Stimulated activated CD8-positive, alpha-beta memory T cell treated with anti-CD3 and anti-CD28 coated beads, Interleukin-4, amount 100 ng/mL, for 48 hours (primary cell): Measurements from ENCODE around the gene INSIG1.

Experiments
- DNase-seq: peaks from one replicate; pipeline ENCODE4 v3.0.0-alpha.2; 2020

Gene INSIG1

GRCh38 chr7:155333346-155334234 is 35.9 kb downstream of the INSIG1 start:
- peak; percentile 15 for DNase-seq

DNA sequence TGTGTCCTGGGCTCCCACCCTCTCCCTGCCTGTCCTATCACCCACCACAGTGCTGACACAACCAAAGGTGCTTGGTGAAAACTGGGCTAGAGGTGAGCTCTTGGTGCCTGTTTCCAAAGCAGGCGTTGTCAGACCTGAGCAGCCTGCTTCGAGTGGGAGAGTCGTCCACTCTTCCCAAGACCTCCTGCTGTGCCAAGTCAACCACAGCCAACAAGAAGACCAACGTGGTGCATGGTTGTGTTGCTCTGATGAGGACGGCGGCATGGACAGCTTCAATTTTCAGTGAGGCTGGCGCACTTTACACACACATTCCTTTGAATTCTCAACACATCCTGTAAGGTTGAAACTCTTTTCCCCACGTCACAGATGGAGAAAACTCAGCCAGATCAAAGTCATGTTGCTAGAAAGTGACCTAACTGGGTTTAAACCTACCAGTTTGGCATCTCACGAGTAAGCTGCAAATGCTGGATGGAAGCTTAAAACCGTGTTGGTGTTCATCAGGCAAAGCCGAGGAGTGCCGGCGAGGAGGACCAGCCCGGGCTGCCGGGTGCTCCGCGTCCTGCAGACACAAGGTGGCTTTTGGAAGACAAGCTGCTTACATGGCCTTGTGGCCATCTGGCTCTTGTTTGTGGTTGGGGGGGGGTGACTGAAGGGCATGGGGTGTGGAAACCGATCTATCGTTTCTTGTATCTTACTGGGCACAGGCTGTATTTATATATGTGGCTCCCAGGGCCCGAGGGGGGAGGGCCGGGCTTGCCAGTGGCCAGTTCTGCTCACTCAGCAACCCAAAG is 39.3 kb downstream of the INSIG1 start:
- peak; percentile 17 for DNase-seq

GRCh38 chr7:155337946-155338631 is 40.4 kb downstream of the INSIG1 start:
- DNase-seq: peak; percentile 11

- DNase-seq: peak; percentile 58
Observed at GRCh38 chr7:155338632-155339320, 41.1 kb downstream of the INSIG1 start.

DNA sequence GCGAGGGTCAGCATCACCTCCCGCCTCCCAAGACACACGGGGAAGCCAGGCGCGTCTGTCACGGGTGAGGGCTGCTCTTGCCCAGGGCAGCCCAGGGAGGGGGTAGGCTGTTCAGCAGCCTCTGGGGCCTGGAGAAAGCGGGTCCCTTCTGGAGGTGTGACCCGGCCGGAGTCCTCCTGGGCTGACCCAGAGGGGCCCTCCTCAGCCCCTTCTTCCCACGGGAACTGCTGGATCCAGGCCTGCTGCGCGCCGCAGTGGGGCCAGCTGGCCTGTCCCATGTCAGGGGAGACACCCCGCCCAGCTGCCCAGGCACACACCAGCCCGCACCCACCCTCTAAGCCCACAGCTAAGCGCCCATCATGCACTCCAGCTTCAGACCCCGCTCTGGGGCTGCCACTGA is 41.8 kb downstream of the INSIG1 start:
- peak; percentile 21 for DNase-seq

- no peak for DNase-seq
Observed at GRCh38 chr7:155340071-155340531, 42.4 kb downstream of the INSIG1 start.

DNA sequence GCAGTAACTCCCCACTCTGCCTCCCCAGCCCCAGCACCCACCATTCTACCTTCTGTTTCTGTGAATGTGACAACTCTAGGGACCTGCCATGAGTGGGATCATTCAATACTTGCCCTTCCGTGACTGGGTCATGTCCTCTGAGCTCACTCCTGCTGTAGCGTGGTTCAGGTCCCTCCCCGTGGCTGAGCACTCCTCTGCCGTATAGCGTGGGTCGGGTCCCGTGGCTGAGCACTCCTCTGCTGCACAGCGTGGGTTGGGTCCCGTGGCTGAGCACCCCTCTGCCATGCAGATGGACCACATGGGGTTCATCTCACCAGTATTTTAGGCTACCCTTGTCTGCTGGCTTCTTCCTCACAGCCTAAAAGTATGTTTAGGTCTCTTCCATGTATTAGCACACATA is 43.0 kb downstream of the INSIG1 start:
- no peak for DNase-seq

DNA sequence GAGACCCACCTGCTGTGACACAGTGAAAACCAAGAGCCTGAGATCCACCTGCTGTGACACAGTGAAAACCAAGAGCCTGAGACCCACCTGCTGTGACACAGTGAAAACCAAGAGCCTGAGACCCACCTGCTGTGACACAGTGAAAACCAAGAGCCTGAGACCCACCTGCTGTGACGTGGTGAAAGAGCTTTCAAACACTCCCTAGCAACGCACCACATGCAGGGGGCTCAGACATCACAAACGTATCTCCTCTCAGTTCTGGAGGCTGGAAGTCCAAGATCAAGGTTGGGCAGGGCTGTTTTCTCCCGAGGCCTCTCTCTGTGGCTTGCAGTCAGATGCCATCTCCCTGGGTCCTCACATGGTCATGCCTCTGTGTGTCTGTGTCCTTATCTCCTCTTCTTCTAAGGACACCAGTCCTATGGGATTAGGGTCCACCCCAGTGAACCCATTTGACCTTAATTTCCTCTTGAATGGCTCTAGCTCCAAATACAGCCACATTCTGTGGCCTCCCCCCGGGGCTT is 43.8 kb downstream of the INSIG1 start:
- DNase-seq: peak; percentile 23

DNA sequence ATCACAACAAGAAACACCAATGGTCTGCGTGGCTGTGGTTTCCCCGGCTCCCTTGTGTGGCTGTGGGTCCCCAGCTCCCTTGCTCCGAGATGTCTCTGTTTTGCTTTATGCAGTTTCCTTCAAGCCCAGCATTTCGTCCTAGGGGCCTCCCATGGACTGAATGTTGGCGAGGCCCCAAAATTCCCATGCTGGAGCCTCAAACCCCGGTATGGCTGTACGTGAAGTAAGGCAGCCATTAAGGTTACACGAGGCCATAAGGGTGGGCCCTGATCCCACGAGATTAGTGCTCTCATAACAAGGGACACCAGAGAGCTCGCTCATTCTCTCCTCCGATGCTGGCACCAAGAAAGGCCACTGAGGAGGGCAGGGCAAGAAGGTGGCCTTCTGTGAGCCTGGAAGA is 44.6 kb downstream of the INSIG1 start:
- DNase-seq: peak; percentile 19

DNA sequence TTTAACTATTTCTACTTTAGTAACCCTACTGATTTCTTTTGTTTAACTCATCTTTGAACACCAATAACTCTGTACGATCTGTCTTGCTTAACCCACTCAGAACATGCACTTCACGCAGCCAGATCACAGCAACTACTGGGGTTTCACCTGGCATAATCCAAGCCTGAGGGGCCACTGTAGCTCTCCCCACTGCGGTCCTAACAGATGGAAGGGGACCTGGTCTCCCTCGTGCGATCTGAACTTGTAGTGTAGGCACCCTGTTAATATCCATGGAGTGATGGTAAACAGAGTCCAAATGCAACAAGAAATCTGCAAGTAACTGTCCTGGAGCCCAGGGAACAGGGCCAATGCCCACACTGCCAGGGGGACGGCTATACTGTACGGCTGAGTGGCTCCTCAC is 45.5 kb downstream of the INSIG1 start:
- DNase-seq: peak; percentile 19

GRCh38 chr7:155343661-155344121 is 46.0 kb downstream of the INSIG1 start:
- no peak for DNase-seq

DNA sequence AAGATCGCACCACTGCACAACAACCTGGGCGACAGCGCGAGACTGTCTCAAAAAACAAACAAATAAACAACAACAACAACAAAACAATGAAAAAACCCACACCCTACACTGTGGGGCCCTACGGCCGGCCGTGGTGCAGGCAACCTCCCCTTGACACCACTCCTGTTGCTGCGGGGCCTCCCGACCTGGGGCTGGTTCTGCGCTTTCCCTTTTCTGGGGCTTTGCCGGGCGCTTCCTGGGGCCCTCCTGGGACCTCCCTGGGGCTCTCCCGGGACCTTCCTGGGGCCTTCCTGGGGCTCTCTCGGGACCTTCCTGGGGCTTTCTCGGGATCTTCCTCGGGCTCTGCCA is 46.6 kb downstream of the INSIG1 start:
- no peak for DNase-seq

- peak; percentile 90 for DNase-seq
Observed at GRCh38 chr7:155344618-155345433, 47.1 kb downstream of the INSIG1 start.

DNA sequence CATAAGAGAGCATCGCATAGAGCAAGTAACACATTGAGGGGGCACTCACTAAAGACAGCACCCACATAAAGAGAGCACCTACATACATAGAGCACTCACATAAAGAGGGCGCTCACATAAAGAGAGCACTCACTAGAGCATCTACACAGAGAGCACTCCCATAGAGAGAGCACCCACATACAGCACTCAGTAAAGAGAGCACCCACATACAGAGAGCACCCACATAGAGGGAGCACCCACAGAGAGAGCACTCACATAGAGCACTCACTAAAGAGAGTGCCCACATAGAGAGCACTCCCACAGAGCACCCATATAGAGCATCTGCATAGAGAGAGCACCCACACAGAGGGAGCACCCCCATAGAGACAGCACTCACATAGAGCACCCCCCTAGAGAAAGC is 47.8 kb downstream of the INSIG1 start:
- no peak for DNase-seq

GRCh38 chr7:155346285-155346684 is 48.6 kb downstream of the INSIG1 start:
- DNase-seq: no peak

- DNase-seq: no peak
Observed at GRCh38 chr7:155348806-155349205, 51.1 kb downstream of the INSIG1 start.

GRCh38 chr7:155349601-155350331 is 52.1 kb downstream of the INSIG1 start:
- no peak for DNase-seq

GRCh38 chr7:155351120-155351870 is 53.6 kb downstream of the INSIG1 start:
- no peak for DNase-seq

DNA sequence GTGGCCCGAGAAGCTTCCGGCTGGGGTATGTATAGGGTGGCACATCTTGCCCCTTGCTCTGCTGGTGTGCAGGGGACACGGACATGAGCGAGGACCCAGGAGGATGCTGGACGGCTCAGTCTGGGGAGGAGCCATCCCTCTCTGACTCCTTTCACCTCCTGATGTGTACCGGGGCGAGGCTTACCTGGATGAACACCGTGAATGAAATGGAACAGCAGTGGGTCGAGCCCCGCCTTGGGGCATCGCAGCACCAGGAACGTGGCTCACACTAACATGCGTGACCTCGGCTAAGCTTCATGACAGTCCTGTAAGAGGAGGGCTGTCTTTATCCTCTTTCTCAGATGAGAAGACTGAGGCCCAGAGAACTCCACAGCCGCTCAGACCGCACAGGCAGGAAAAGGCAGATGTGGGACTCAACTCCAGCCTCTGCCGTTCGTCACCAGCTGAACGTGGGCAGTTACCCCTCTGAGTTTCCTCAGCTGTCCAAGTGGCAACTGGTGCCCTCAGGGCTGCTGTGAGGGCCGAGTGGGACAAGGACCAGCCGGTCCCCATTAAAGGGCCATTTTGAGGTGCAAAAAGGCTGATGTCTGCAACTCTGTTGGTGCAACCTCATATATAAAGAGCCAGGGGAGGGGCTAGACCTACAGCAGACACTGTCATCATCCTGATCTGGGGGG is 54.5 kb downstream of the INSIG1 start:
- DNase-seq: no peak
